Tibial artery (tissue), 4 donors: ENCODE data around the gene MAGI2.

ENCODE experiments used
- DNase-seq, 2 donors: peaks; one replicate each; pipeline ENCODE4 v3.0.0-alpha.2; 2019
- H3K27ac ChIP-seq, 2 donors: fragments of 200-600 bp; sonication (generic) in 1 of 2; 1 replicate in 1 of 2; 2 replicates in 1 of 2; pipeline ENCODE4 v1.5.1; 2018 to 2019; ENCODE audit warnings: mild to moderate bottlenecking in 1 of 2
- H3K27me3 ChIP-seq, 2 donors: fragments of 200-600 bp; sonication (generic) in 1 of 2; one replicate each; pipeline versions ENCODE4 v1.5.1 to v1.6.0; 2016 to 2019
- H3K36me3 ChIP-seq, 3 donors: fragments of 200-600 bp; sonication (generic) in 2 of 3; one replicate each; pipeline ENCODE4 v1.5.1; 2016 to 2019; ENCODE audit warnings: mild to moderate bottlenecking in 2 of 3
- H3K4me1 ChIP-seq, 4 donors: fragments of 200-600 bp; sonication (generic) in 2 of 4; 1 replicate in 3 of 4; 2 replicates in 1 of 4; pipeline ENCODE4 v1.5.1; 2016 to 2019
- H3K4me3 ChIP-seq, 2 donors: fragments of 200-600 bp; sonication (generic) in 1 of 2; 1 replicate in 1 of 2; 2 replicates in 1 of 2; pipeline ENCODE4 v1.5.1; 2018 to 2019; ENCODE audit warnings: mild to moderate bottlenecking in 2 of 2
- H3K9me3 ChIP-seq, 3 donors: fragments of 200-600 bp; sonication (generic) in 1 of 3; one replicate each; pipeline ENCODE4 v1.5.1; 2016 to 2019
- intact Hi-C: fragments of 100-400 bp; cut with DNase I; formaldehyde crosslinking; loops from one replicate; pipeline ENCODE4 v1.15.0; 2023; ENCODE audit warnings: low total_unique reads
- TF ChIP-seq, protein P1 (sequence below), 2 experiments: fragments of 200-600 bp in 1 of 2; fragments of 450-650 bp in 1 of 2; IDR thresholded peaks; one replicate each; pipeline ENCODE4 v1.5.1; 2017 to 2019; ENCODE audit warnings: antibody characterized with exemption in 2 of 2, mild to moderate bottlenecking in 1 of 2, moderate library complexity in 1 of 2

Gene MAGI2

DNA sequence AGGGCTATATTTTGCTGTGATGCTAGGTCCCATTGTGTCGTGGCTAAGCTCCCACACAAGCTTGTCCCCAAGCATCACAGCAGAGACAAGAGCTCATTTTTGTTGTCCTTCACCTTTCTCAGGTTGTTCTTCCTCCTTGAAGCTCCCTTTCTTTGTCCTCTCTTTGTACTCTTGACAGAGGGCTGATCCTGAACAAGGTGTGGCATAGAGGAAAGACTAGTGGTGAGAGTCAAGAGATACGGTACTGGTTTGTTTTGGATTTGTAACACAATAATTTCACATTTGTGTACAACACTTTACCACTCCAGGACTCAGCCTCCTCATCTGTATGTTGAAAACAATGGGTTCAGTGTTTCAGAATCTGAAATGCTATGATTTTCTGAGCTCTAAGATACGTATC, 41.0 kb downstream of the MAGI2 start:
- peaks cover 0 to 11% (median 0%) of the 10 kb centered on the region in 4 donors for H3K4me1 ChIP-seq
- no peak for DNase-seq
- no peak overlapping the region for H3K27ac ChIP-seq
- intact Hi-C loops = no loop called here
- TF ChIP-seq, protein P1, sequence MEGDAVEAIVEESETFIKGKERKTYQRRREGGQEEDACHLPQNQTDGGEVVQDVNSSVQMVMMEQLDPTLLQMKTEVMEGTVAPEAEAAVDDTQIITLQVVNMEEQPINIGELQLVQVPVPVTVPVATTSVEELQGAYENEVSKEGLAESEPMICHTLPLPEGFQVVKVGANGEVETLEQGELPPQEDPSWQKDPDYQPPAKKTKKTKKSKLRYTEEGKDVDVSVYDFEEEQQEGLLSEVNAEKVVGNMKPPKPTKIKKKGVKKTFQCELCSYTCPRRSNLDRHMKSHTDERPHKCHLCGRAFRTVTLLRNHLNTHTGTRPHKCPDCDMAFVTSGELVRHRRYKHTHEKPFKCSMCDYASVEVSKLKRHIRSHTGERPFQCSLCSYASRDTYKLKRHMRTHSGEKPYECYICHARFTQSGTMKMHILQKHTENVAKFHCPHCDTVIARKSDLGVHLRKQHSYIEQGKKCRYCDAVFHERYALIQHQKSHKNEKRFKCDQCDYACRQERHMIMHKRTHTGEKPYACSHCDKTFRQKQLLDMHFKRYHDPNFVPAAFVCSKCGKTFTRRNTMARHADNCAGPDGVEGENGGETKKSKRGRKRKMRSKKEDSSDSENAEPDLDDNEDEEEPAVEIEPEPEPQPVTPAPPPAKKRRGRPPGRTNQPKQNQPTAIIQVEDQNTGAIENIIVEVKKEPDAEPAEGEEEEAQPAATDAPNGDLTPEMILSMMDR (IDR thresholded peaks at IDR 0.05) = no peak
- no peak overlapping the region for H3K4me3 ChIP-seq
- H3K9me3 ChIP-seq = no peaks in the 10 kb centered on the region
- H3K36me3 ChIP-seq = no peaks in the 10 kb centered on the region
- no peaks in the 10 kb centered on the region for H3K27me3 ChIP-seq

DNA sequence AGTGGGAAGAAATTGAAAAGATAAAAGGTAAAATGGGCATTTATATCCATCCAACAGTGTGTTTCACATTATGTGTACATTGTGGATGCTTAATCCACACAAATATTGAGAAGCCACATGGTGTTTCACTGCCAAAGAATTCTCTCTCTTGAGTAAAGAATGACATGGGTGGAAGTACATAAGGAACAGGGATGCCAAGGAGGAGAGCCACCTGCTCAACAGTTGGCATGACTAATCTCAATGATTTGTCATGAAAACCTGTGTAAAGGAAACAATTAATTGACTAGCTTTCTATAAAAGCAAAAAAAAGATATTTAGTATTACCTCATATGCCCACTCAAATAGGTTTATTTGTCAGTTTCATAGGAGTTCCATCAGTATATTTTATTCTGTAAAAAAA, 43.1 kb downstream of the MAGI2 start:
- H3K4me3 ChIP-seq = no peak overlapping the region
- intact Hi-C loops = no loop called here
- H3K27ac ChIP-seq = no peak overlapping the region
- no peaks in the 10 kb centered on the region for H3K9me3 ChIP-seq
- peaks cover 0 to 32% (median 3%) of the 10 kb centered on the region in 4 donors for H3K4me1 ChIP-seq
- TF ChIP-seq, protein P1 (IDR thresholded peaks at IDR 0.05) = no peak
- no peak for DNase-seq
- H3K27me3 ChIP-seq = no peaks in the 10 kb centered on the region
- H3K36me3 ChIP-seq = no peaks in the 10 kb centered on the region

DNA sequence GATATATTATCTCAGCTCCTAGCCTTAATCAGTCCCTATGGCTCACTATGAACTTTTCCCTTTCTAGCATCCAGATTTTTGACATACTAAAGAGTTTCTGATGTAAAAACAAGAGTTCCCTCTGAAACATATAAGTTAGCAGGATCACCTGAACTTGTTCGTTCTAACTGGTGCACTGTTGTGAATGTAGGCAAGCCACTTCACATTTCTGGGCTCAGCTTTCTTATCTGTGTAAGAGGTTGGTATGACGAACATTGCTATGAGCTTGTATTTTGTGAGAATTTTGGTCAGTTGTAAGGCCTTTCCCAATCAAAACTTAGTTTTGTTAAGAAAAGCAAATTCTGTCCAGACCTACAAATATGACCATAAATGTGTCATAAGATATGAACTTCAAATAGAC, 46.1 kb downstream of the MAGI2 start:
- Histone ChIP-seq H3K27me3 (no peaks in the 10 kb centered on the region), H3K4me1 (peaks cover 0 to 60% (median 16%) of the 10 kb centered on the region in 4 donors), H3K36me3 (no peaks in the 10 kb centered on the region), H3K27ac (peak overlapping the region; percentile 28 to 45), H3K9me3 (no peaks in the 10 kb centered on the region), H3K4me3 (no peak overlapping the region)
- intact Hi-C loops = no loop called here
- TF ChIP-seq, protein P1 (IDR thresholded peaks at IDR 0.05) = no peak
- no peak for DNase-seq

DNA sequence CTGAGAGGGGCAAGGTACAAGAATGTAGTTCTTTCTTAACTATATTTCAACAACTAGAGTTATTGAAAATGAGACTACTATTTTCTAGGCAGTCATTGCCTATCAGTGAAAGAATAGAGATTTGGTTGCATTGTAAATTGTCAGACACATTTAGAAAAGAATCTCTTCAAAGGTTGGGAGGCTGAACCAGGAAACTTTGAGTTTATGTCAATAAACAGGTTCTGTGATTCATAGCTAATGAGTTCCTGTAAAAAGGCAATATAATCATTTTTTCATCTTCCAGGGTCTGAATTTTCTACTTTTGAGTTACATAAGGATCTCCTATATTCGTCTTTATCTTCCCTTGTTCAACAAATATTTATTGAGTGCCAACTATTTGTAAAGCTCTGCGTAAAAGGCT, 47.1 kb downstream of the MAGI2 start:
- H3K9me3 ChIP-seq = no peaks in the 10 kb centered on the region
- no peak overlapping the region for H3K27ac ChIP-seq
- intact Hi-C loops = no loop called here
- H3K36me3 ChIP-seq = no peaks in the 10 kb centered on the region
- H3K27me3 ChIP-seq = no peaks in the 10 kb centered on the region
- TF ChIP-seq, protein P1 (IDR thresholded peaks at IDR 0.05) = no peak
- no peak overlapping the region for H3K4me3 ChIP-seq
- H3K4me1 ChIP-seq = peaks cover 0 to 61% (median 16%) of the 10 kb centered on the region in 4 donors
- DNase-seq = no peak

DNA sequence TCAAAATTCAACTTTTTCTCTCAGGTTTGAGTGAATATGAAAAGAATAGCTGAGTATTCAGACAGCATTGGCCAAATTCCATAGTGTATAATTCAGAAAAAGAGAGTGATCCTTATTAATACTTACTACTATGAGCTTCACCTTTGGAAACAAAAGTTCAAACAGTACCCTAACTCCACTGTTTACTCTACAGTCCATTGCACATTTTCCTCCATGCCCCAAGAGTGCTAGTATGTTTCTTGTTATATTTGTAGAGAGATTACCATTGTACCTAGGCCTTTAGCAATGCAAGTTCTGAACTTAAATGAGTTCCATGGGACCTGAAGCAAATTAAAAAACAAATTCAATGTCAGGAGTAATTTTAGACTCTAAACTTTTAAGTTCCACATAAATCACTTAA, 48.1 kb downstream of the MAGI2 start:
- no peak for DNase-seq
- no peaks in the 10 kb centered on the region for H3K36me3 ChIP-seq
- H3K4me1 ChIP-seq = peaks cover 0 to 67% (median 16%) of the 10 kb centered on the region in 4 donors
- peak overlapping the region in 1 of 2 donors; percentile 21 for H3K27ac ChIP-seq
- no peak overlapping the region for H3K4me3 ChIP-seq
- no peaks in the 10 kb centered on the region for H3K27me3 ChIP-seq
- H3K9me3 ChIP-seq = no peaks in the 10 kb centered on the region
- intact Hi-C loops = no loop called here
- TF ChIP-seq, protein P1 (IDR thresholded peaks at IDR 0.05) = no peak

DNA sequence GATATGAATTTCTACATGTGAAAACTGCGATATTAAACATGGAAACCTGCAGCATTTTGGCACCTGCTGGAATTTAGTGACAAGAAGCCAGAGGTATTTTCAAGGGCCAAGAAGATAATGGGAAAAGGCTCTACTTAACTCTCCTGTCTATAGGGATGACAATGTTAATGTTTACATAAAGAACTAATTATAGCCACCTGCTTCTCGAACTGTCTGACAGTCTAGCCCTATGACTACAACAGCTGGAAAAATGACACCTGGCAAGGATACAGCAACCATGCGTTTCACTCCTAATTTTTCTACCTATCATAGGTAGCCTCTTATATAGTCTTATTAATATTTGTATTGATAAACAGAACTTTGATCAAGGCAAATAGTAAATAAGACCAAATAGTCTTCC, 49.6 kb downstream of the MAGI2 start:
- Histone ChIP-seq H3K9me3 (no peaks in the 10 kb centered on the region), H3K27ac (peak overlapping the region; percentile 24 to 44), H3K27me3 (no peaks in the 10 kb centered on the region), H3K4me1 (peaks cover 0 to 67% (median 16%) of the 10 kb centered on the region in 4 donors), H3K36me3 (no peaks in the 10 kb centered on the region), H3K4me3 (no peak overlapping the region)
- no peak for DNase-seq
- TF ChIP-seq, protein P1 (IDR thresholded peaks at IDR 0.05) = no peak
- intact Hi-C loops = no loop called here
